ENCODE data around the gene ZNF24. TPM values are rescaled to one million over a fixed set of nuclear protein-coding genes. Genes with fewer than 3 reads are reported as not detected.

ZNF24 gene
- total and polyA plus RNA-seq, 12 donors, result 16.3 to 75.6 (median 44.5) TPM

DNA sequence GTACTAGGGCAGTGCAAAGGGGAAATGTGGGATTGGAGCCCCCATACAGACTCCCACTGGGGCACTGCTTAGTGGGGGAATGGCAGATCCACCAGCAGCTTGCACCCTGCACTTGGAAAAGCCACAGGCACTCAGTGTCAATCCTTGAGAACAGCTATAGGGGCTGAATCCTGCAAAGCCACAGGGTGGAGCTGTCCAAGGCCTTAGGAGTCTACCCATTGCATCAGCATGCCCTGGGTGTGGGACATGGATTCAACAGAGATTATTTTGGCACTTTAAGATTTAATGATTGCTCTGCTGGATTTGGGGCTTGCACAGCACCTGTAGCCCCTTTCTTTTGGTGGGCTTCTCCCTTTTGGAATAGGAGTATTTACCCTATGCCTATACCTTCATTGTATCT lies 8.6 kb upstream of the ZNF24 start:
- no peak for DNase-seq
- TF ChIP-seq POLR2A (IDR thresholded peaks at IDR 0.05), result no peak
- TF ChIP-seq, protein P1, sequence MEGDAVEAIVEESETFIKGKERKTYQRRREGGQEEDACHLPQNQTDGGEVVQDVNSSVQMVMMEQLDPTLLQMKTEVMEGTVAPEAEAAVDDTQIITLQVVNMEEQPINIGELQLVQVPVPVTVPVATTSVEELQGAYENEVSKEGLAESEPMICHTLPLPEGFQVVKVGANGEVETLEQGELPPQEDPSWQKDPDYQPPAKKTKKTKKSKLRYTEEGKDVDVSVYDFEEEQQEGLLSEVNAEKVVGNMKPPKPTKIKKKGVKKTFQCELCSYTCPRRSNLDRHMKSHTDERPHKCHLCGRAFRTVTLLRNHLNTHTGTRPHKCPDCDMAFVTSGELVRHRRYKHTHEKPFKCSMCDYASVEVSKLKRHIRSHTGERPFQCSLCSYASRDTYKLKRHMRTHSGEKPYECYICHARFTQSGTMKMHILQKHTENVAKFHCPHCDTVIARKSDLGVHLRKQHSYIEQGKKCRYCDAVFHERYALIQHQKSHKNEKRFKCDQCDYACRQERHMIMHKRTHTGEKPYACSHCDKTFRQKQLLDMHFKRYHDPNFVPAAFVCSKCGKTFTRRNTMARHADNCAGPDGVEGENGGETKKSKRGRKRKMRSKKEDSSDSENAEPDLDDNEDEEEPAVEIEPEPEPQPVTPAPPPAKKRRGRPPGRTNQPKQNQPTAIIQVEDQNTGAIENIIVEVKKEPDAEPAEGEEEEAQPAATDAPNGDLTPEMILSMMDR (IDR thresholded peaks at IDR 0.05), result no peak
- Histone ChIP-seq H3K4me1 (replicated peaks in 1 of 2) (no peaks in the 10 kb centered on the region), H3K27me3 (no peaks in the 10 kb centered on the region), H3K27ac (no peak overlapping the region), H3K36me3 (replicated peaks in 1 of 2) (no peaks in the 10 kb centered on the region), H3K9me3 (replicated peaks in 1 of 3) (no peaks in the 10 kb centered on the region), H3K4me3 (no peak overlapping the region)
- intact Hi-C loops (cut with DNase I), result no loop called here

DNA sequence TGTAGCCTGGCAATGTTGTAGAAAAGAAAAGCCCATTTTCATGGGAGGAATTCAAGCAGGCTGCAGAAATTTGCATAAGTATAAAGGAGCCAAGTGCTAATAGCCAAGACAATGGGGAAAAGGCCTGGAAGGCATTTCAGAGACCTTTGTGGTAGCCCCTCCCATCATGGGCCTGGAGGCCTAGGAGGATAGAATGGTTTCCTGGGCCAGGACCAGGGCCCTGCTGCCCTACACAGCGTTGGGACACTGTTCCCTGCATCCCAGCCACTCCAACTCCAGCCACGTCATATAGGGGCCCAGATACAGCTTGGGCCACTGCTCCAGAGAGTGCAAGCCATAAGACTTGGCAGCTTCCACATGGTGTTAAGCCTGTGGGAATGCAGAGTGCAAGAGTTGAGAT lies 8.1 kb upstream of the ZNF24 start:
- no peak overlapping the region for H3K4me3 ChIP-seq
- 67 to 89% (median 82%) methylated on average over 1 to 2 of the region's 2 CpGs for WGBS, 4 donors
- no peak for TF ChIP-seq POLR2A (IDR thresholded peaks at IDR 0.05)
- TF ChIP-seq, protein P1 (IDR thresholded peaks at IDR 0.05), result no peak

DNA sequence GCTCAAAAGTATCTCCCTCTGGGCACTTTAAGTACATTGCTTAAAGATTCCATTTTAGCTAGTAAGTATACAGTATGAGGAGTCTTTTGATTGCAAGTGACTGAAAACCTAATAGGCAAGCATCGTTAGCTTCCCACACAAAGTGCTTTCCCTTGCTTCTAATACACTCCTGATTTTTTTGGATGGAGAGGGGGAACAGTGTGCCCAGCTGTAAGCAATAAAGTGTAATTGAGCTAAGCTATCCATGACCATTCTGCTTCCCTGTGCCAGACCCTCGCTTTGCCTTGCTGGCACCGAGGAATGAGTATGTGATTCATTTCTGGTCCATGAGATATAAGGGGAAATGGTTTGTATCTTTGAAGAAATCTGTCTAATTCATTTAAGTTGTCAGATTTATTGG lies 3.8 kb upstream of the ZNF24 start:
- TF ChIP-seq POLR2A (IDR thresholded peaks at IDR 0.05), result no peak
- TF ChIP-seq, protein P1 (IDR thresholded peaks at IDR 0.05), result no peak
- intact Hi-C loops (cut with DNase I), result loop anchor here in 1 of 2 donors (10.0 kb wide), 1 partner anchor 103 kb away; the partner anchor contains the start of gene ZNF397

More for the DNA sequence above, 8.1 kb upstream of the ZNF24 start:
- no peak for DNase-seq
- H3K36me3 ChIP-seq (replicated peaks in 1 of 2), result no peaks in the 10 kb centered on the region
- no peaks in the 10 kb centered on the region for H3K9me3 ChIP-seq (replicated peaks in 1 of 3)
- no peaks in the 10 kb centered on the region for H3K27me3 ChIP-seq
- no peaks in the 10 kb centered on the region for H3K4me1 ChIP-seq (replicated peaks in 1 of 2)
- no peak overlapping the region for H3K27ac ChIP-seq
- intact Hi-C loops (cut with DNase I), result no loop called here

DNA sequence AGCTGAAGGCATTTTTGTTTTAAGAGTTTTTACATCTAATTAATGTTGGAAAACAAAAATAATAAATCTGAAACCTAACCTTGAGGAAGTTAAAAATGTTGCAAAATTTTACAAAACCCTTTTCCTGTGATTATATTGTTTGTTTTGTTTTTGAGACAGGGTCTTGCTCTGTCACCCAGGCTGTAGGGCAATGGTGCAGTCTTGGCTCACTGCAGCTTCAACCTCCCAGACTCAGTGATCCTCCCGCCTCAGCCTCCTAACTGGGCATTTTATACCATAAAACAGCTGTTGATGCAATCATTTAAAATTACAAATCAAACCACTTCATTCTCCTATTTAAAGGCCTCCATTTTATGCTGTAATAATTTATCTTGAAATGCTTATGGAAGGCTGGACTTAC lies 1.7 kb upstream of the ZNF24 start:
- peak overlapping the region in 1 of 4 donors; percentile 7 for H3K4me3 ChIP-seq
- peak overlapping the region in 3 of 5 donors; percentile 97 to 99 (median 99) for H3K27ac ChIP-seq
- intact Hi-C loops (cut with DNase I), result loop anchor here in 1 of 2 donors (10.0 kb wide), 1 partner anchor 101 kb away; the partner anchor contains the start of gene ZNF397
- no peaks in the 10 kb centered on the region for H3K36me3 ChIP-seq (replicated peaks in 1 of 2)
- WGBS, 4 donors, result 79 to 92% (median 82%) methylated on average over 1 of the region's 1 CpG
- H3K27me3 ChIP-seq, result no peaks in the 10 kb centered on the region
- no peaks in the 10 kb centered on the region for H3K9me3 ChIP-seq (replicated peaks in 1 of 3)
- TF ChIP-seq, protein P1 (IDR thresholded peaks at IDR 0.05), result no peak
- no peak for TF ChIP-seq POLR2A (IDR thresholded peaks at IDR 0.05)
- DNase-seq, result peak in 1 of 7 donors; percentile 22
- peaks cover 27 to 42% of the 10 kb centered on the region in 2 donors for H3K4me1 ChIP-seq (replicated peaks in 1 of 2)

More for the DNA sequence above, 3.8 kb upstream of the ZNF24 start:
- no peak overlapping the region for H3K27ac ChIP-seq
- H3K9me3 ChIP-seq (replicated peaks in 1 of 3), result no peaks in the 10 kb centered on the region
- peaks cover 20 to 22% of the 10 kb centered on the region in 2 donors for H3K4me1 ChIP-seq (replicated peaks in 1 of 2)
- no peaks in the 10 kb centered on the region for H3K27me3 ChIP-seq
- H3K4me3 ChIP-seq, result no peak overlapping the region
- no peaks in the 10 kb centered on the region for H3K36me3 ChIP-seq (replicated peaks in 1 of 2)
- WGBS, 4 donors, result 87 to 91% (median 89%) methylated on average over 3 of the region's 3 CpGs
- no peak for DNase-seq

Measured in adrenal gland (tissue), 12 donors.